IMR-90 (cell line): ENCODE results near the gene HAND2. TPM values are rescaled to one million over a fixed set of nuclear protein-coding genes. Genes with fewer than 3 reads are reported as not detected.

Experiments used
- ATAC-seq: fragments of 200-7000 bp; cut with Tn5 transposase; 2 replicates; pipeline ENCODE4 v1.9.1; 2020; ENCODE audit warnings: low read depth, mild to moderate bottlenecking, moderate library complexity
- BruUV-seq: library from RNA; stranded (reverse); fragments of 400-500 nt; replicated peaks from 2 replicates; lab custom pipeline; 2021; lab: Mats Ljungman, UMichigan
- CTCF ChIA-PET: fragments of 300-600 bp; formaldehyde crosslinking; extraction: SDS; loops from one replicate; lab custom pipeline; 2021; ENCODE audit warnings: antibody characterized with exemption; lab: Yijun Ruan, JAX
- POLR2A ChIA-PET: fragments of 300-600 bp; sonication (Branson Sonifier 250); formaldehyde crosslinking; loops from one replicate; lab custom pipeline; 2022; ENCODE audit warnings: antibody characterized with exemption; ENCODE audit not compliant: unreplicated experiment; lab: Charles Lee
- DNase-seq: peaks from one replicate; pipeline ENCODE4 v3.0.0; 2013
- H2AFZ ChIP-seq: replicated peaks from 2 replicates; pipeline ENCODE3; 2013; ENCODE audit warnings: low read length, mild to moderate bottlenecking; ENCODE audit not compliant: poor library complexity
- H2AK5ac ChIP-seq: 2 replicates; pipeline ENCODE4 v1.6.1; 2013; ENCODE audit warnings: low read depth, low read length, inconsistent platforms
- H2AK9ac ChIP-seq: replicated peaks from 2 replicates; pipeline ENCODE3; 2013; ENCODE audit warnings: mild to moderate bottlenecking, low read depth, low read length, moderate library complexity; ENCODE audit not compliant: poor library complexity
- H2BK120ac ChIP-seq: 2 replicates; pipeline ENCODE4 v1.6.1; 2013; ENCODE audit warnings: low read depth, low read length, inconsistent platforms
- H2BK15ac ChIP-seq: 3 replicates; pipeline ENCODE4 v1.6.1; 2013; ENCODE audit warnings: low read depth, low read length, inconsistent platforms
- H2BK20ac ChIP-seq: 2 replicates; pipeline ENCODE4 v1.6.1; 2013; ENCODE audit warnings: low read depth, mild to moderate bottlenecking, inconsistent platforms, low read length, moderate library complexity
- H2BK5ac ChIP-seq: 2 replicates; pipeline ENCODE4 v1.6.1; 2013; ENCODE audit warnings: mild to moderate bottlenecking, low read depth, low read length, inconsistent platforms; ENCODE audit not compliant: poor library complexity, severe bottlenecking
- H3K14ac ChIP-seq: replicated peaks from 2 replicates; pipeline ENCODE4 v1.6.1; 2013; ENCODE audit warnings: low read depth, low read length, inconsistent platforms
- H3K18ac ChIP-seq: 2 replicates; pipeline ENCODE4 v1.6.1; 2013; ENCODE audit warnings: low read depth, low read length, control low read depth
- H3K23ac ChIP-seq: 2 replicates; pipeline ENCODE4 v1.6.1; 2013; ENCODE audit warnings: low read depth, low read length, inconsistent platforms
- H3K27ac ChIP-seq: 2 replicates; pipeline ENCODE4 v1.5.1; 2013; ENCODE audit warnings: mild to moderate bottlenecking, control low read depth, low read length; ENCODE audit not compliant: insufficient read depth
- H3K27me3 ChIP-seq: 2 replicates; pipeline ENCODE4 v1.6.1; 2013; ENCODE audit warnings: low read length; ENCODE audit not compliant: control insufficient read depth, insufficient read depth
- H3K36me3 ChIP-seq: 2 replicates; pipeline ENCODE4 v1.6.1; 2013; ENCODE audit warnings: low read length, mixed read lengths; ENCODE audit not compliant: control insufficient read depth, insufficient read depth
- H3K4ac ChIP-seq: 2 replicates; pipeline ENCODE4 v1.6.1; 2013; ENCODE audit warnings: low read depth, low read length, inconsistent platforms
- H3K4me1 ChIP-seq: 2 replicates; pipeline ENCODE4 v1.6.1; 2013; ENCODE audit warnings: low read length, mixed read lengths; ENCODE audit not compliant: control insufficient read depth, insufficient read depth
- H3K4me2 ChIP-seq: 2 replicates; pipeline ENCODE4 v1.6.1; 2013; ENCODE audit warnings: low read depth, mild to moderate bottlenecking, control low read depth, low read length, moderate library complexity
- H3K4me3 ChIP-seq: 2 replicates; pipeline ENCODE4 v1.5.1; 2013; ENCODE audit warnings: low read depth, mild to moderate bottlenecking, control low read depth, low read length, moderate library complexity; ENCODE audit not compliant: insufficient read depth
- H3K56ac ChIP-seq: 2 replicates; pipeline ENCODE4 v1.6.1; 2013; ENCODE audit warnings: low read length, inconsistent platforms; ENCODE audit not compliant: insufficient read depth; ENCODE audit errors: extremely low read depth
- H3K79me1 ChIP-seq, 2 experiments: 2 replicates each; pipeline ENCODE4 v1.6.1; 2013; ENCODE audit warnings: low read length in 2 of 2, inconsistent platforms in 1 of 2, low read depth in 1 of 2
- H3K9ac ChIP-seq: 2 replicates; pipeline ENCODE4 v1.6.1; 2013; ENCODE audit warnings: low read depth, low read length, control low read depth
- H3K9me1 ChIP-seq: 2 replicates; pipeline ENCODE4 v1.6.1; 2013; ENCODE audit warnings: low read length, inconsistent platforms; ENCODE audit not compliant: insufficient read depth
- H3K9me3 ChIP-seq: 2 replicates; pipeline ENCODE4 v1.6.1; 2013; ENCODE audit warnings: low read length; ENCODE audit not compliant: control insufficient read depth, insufficient read depth
- H4K20me1 ChIP-seq: 2 replicates; pipeline ENCODE4 v1.6.1; 2013; ENCODE audit warnings: low read length, inconsistent platforms; ENCODE audit not compliant: insufficient read depth
- H4K5ac ChIP-seq: 2 replicates; pipeline ENCODE4 v1.6.1; 2013; ENCODE audit warnings: mild to moderate bottlenecking, low read depth, low read length, control low read depth
- H4K8ac ChIP-seq, 2 experiments: 2 replicates each; pipeline ENCODE4 v1.6.1; 2013; ENCODE audit warnings: low read depth in 2 of 2, low read length in 2 of 2, control low read depth in 1 of 2, inconsistent platforms in 1 of 2
- H4K91ac ChIP-seq: 2 replicates; pipeline ENCODE4 v1.6.1; 2013; ENCODE audit warnings: low read depth, low read length, inconsistent platforms; ENCODE audit not compliant: insufficient read depth
- CEBPB ChIP-seq: IDR thresholded peaks from 2 replicates; pipeline ENCODE4 v1.6.1; 2012; ENCODE audit warnings: low read depth, low read length, improper control_type of control experiment
- CHD1 ChIP-seq: IDR thresholded peaks from 2 replicates; pipeline ENCODE4 v1.6.1; 2012; ENCODE audit warnings: low read depth, low read length, improper control_type of control experiment
- MAFK ChIP-seq: IDR thresholded peaks from 2 replicates; pipeline ENCODE4 v1.6.1; 2012; ENCODE audit warnings: low read depth, low read length, improper control_type of control experiment
- MXI1 ChIP-seq: IDR thresholded peaks from 2 replicates; pipeline ENCODE4 v1.6.1; 2012; ENCODE audit warnings: low read depth, mild to moderate bottlenecking, low read length, moderate library complexity, borderline replicate concordance
- NFE2L2 ChIP-seq: fragments of 150-350 bp; IDR thresholded peaks from 2 replicates; pipeline ENCODE4 v1.6.1; 2016; ENCODE audit warnings: low read depth, mild to moderate bottlenecking, low read length
- POLR2A ChIP-seq: IDR thresholded peaks from 2 replicates; pipeline ENCODE4 v1.6.1; 2012; ENCODE audit warnings: mild to moderate bottlenecking, low read depth, low read length
- RCOR1 ChIP-seq: IDR thresholded peaks from 2 replicates; pipeline ENCODE4 v1.6.1; 2012; ENCODE audit warnings: mild to moderate bottlenecking, low read length, improper control_type of control experiment; ENCODE audit not compliant: insufficient replicate concordance
- WGBS, 2 experiments: methylation state at CpG; one replicate each; pipeline versions ENCODE4 v1.1.5 to v1.1.7; 2013; ENCODE audit warnings: missing lambda C conversion rate in 2 of 2; ENCODE audit not compliant: insufficient read length in 1 of 2; ENCODE audit errors: extremely low coverage in 2 of 2; 5-methylcytosine and 5-hydroxymethylcytosine counted together
- dilution Hi-C: fragments of 300-500 bp; cut with HindIII; formaldehyde crosslinking; loops from one replicate; pipeline ENCODE4 v1.14.3; 2018; ENCODE audit warnings: low sequenced_read_pairs; ENCODE audit not compliant: unreplicated experiment
- in situ Hi-C: fragments of 300-500 bp; cut with MboI; formaldehyde crosslinking; loops from 3 replicates; pipeline ENCODE4 v1.14.3; 2019; ENCODE audit warnings: low sequenced_read_pairs, inconsistent platforms, mixed read lengths
- intact Hi-C: fragments of 100-400 bp; cut with micrococcal nuclease; formaldehyde crosslinking; loops from 2 replicates; pipeline ENCODE4 v1.10.0; 2022
- polyA plus RNA-seq, 3 experiments: library from polyadenylated mRNA; depleted of rRNA; stranded (reverse); fragments of >200 nt; gene quantifications; 2 replicates each; pipeline ENCODE4 v1.2.3, GENCODE V29; 2012; ENCODE audit warnings: low replicate concordance in 1 of 3
- total RNA-seq: library from RNA; depleted of rRNA; stranded (reverse); fragments of >200 nt; gene quantifications from 2 replicates; pipeline ENCODE4 v1.2.3, GENCODE V29; 2012
- TF ChIP-seq, protein P1 (sequence below): conservative IDR thresholded peaks from 2 replicates; pipeline ENCODE4 v1.5.1; 2012; ENCODE audit warnings: mild to moderate bottlenecking, low read depth, low read length, improper control_type of control experiment
- TF ChIP-seq, protein P2 (sequence below): fragments of 150-350 bp; IDR thresholded peaks from 2 replicates; pipeline ENCODE4 v1.6.1; 2017; ENCODE audit warnings: mild to moderate bottlenecking, antibody characterized with exemption, low read length, low read depth
- TF ChIP-seq, protein P3 (sequence below): fragments of 150-350 bp; IDR thresholded peaks from 2 replicates; pipeline ENCODE4 v1.6.1; 2016; ENCODE audit warnings: low read depth, mild to moderate bottlenecking, low read length, moderate library complexity, borderline replicate concordance

HAND2 gene
- total and polyA plus RNA-seq, 2 of the 4 experiments (the other 2 are of a cell fraction) = 0.36 to 0.97 TPM

DNA sequence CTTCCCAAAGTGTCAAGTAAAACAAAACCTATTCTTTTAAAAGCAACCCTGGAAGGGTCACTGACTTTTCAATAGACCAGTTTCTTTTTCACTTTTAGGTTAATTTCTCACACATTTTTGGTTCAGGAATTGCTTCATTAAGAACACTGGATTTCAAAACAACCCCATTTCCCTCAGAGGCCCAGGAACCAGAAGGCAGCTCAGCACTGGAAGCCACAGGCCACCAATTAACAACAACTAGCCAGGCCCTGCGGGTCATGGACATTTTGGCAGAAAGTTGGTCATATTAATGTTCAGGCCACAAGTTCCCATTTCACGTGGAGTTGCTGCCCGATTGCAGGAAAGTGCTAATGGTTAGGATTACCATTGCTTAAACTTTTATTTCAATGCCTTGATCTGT, 39.8 kb downstream of the HAND2 start:
- CTCF ChIA-PET = interaction anchor here (0.6 kb wide), 1 partner anchor 69 kb away, joined by 3 read pairs; no protein-coding TSS in a partner anchor
- TF ChIP-seq, protein P1, sequence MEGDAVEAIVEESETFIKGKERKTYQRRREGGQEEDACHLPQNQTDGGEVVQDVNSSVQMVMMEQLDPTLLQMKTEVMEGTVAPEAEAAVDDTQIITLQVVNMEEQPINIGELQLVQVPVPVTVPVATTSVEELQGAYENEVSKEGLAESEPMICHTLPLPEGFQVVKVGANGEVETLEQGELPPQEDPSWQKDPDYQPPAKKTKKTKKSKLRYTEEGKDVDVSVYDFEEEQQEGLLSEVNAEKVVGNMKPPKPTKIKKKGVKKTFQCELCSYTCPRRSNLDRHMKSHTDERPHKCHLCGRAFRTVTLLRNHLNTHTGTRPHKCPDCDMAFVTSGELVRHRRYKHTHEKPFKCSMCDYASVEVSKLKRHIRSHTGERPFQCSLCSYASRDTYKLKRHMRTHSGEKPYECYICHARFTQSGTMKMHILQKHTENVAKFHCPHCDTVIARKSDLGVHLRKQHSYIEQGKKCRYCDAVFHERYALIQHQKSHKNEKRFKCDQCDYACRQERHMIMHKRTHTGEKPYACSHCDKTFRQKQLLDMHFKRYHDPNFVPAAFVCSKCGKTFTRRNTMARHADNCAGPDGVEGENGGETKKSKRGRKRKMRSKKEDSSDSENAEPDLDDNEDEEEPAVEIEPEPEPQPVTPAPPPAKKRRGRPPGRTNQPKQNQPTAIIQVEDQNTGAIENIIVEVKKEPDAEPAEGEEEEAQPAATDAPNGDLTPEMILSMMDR = no peak
- TF ChIP-seq MAFK = no peak
- TF ChIP-seq RCOR1 = no peak
- TF ChIP-seq CHD1 = no peak
- TF ChIP-seq, protein P2, sequence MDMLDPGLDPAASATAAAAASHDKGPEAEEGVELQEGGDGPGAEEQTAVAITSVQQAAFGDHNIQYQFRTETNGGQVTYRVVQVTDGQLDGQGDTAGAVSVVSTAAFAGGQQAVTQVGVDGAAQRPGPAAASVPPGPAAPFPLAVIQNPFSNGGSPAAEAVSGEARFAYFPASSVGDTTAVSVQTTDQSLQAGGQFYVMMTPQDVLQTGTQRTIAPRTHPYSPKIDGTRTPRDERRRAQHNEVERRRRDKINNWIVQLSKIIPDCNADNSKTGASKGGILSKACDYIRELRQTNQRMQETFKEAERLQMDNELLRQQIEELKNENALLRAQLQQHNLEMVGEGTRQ = no peak
- TF ChIP-seq POLR2A = no peak
- no peak for TF ChIP-seq NFE2L2
- no peak for TF ChIP-seq CEBPB
- TF ChIP-seq, protein P3, sequence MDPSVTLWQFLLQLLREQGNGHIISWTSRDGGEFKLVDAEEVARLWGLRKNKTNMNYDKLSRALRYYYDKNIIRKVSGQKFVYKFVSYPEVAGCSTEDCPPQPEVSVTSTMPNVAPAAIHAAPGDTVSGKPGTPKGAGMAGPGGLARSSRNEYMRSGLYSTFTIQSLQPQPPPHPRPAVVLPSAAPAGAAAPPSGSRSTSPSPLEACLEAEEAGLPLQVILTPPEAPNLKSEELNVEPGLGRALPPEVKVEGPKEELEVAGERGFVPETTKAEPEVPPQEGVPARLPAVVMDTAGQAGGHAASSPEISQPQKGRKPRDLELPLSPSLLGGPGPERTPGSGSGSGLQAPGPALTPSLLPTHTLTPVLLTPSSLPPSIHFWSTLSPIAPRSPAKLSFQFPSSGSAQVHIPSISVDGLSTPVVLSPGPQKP = no peak
- no peak for TF ChIP-seq MXI1
- Histone ChIP-seq H3K4me2 (peak overlapping the region; percentile 3; the same call in 1 of the 2 replicates), H2BK20ac (peak overlapping the region; percentile 16; the same call in 1 of the 2 replicates), H2BK120ac (peak overlapping the region; percentile 50), H4K8ac (peak overlapping the region in 1 of 2 experiments; percentile 33; a peak in 1 of 4 replicates), H3K23ac (no peak overlapping the region), H3K79me1 (no peaks in the 10 kb centered on the region), H3K14ac (no peak overlapping the region), H2BK5ac (peak overlapping the region; percentile 6), H2AK9ac (no peak overlapping the region), H3K36me3 (no peaks in the 10 kb centered on the region), H3K9me1 (peaks cover 7% of the 10 kb centered on the region; the same call in 1 of the 2 replicates), H3K18ac (peak overlapping the region; percentile 97), H2BK15ac (peak overlapping the region; percentile 18; the same call in 1 of the 3 replicates), H2AK5ac (peak overlapping the region; percentile 9; the same call in 1 of the 2 replicates), H3K9ac (peak overlapping the region; percentile 13; the same call in 1 of the 2 replicates), H3K56ac (no peak overlapping the region), H3K9me3 (no peaks in the 10 kb centered on the region), H3K27me3 (peaks cover 18% of the 10 kb centered on the region), H2AFZ (no peak overlapping the region), H3K4me1 (peaks cover 24% of the 10 kb centered on the region), H4K5ac (peak overlapping the region; percentile 77), H3K27ac (peak overlapping the region; percentile 60; the same call in 1 of the 2 replicates), H3K4me3 (no peak overlapping the region), H3K4ac (peak overlapping the region; percentile 36), H4K20me1 (no peaks in the 10 kb centered on the region), H4K91ac (peak overlapping the region; percentile 35)
- POLR2A ChIA-PET = no interaction called here
- dilution Hi-C loops (no loop called here), in situ Hi-C loops (loop anchor here (5.0 to 10.0 kb wide), 2 partner anchors 68 to 175 kb away; no protein-coding TSS in a partner anchor), intact Hi-C loops (no loop called here)
- no CpG with 5 or more reads among the region's 3 CpGs for WGBS, 2 experiments
- DNase-seq = no peak
- BruUV-seq = no TSS peak
- no peak for ATAC-seq
